ENCODE measurements around the gene MPZL2. TPM values are rescaled to one million over a fixed set of nuclear protein-coding genes. Genes with fewer than 3 reads are reported as not detected.

The MPZL2 gene
- total RNA-seq, 2 donors from 2014 or later = 58.8 to 114 TPM

DNA sequence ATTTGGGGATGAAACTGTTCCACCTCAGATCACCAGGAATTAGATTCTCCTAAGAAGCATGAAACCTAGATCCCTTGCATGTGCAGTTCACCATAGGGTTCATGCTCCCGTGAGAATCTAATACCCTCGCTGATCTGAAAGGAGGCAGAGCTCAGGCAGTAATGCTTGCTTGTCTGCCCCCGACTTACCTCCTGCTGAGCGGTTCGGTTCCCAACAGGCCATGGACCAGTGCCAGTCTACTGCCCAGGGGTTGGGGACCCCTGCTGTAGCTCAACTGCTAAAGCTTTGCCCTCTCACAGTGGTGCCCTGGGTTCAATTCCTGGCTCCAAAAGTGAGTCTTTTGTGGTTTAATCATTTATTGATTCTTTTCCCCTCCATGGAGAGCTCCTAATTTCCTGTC lies 42.7 kb downstream of the MPZL2 start:
- Histone ChIP-seq H3K27ac (no peak overlapping the region), H3K9me3 (no peaks in the 10 kb centered on the region), H3K9ac (ENCODE audit: low read depth in 2 of 2, low read length in 2 of 2) (peak overlapping the region in 1 of 2 donors; percentile 17), H3K4me1 (no peaks in the 10 kb centered on the region), H3K4me3 (no peak overlapping the region), H3K36me3 (no peaks in the 10 kb centered on the region), H3K27me3 (no peaks in the 10 kb centered on the region)
- DNase-seq = no peak
- TF ChIP-seq, protein P1, sequence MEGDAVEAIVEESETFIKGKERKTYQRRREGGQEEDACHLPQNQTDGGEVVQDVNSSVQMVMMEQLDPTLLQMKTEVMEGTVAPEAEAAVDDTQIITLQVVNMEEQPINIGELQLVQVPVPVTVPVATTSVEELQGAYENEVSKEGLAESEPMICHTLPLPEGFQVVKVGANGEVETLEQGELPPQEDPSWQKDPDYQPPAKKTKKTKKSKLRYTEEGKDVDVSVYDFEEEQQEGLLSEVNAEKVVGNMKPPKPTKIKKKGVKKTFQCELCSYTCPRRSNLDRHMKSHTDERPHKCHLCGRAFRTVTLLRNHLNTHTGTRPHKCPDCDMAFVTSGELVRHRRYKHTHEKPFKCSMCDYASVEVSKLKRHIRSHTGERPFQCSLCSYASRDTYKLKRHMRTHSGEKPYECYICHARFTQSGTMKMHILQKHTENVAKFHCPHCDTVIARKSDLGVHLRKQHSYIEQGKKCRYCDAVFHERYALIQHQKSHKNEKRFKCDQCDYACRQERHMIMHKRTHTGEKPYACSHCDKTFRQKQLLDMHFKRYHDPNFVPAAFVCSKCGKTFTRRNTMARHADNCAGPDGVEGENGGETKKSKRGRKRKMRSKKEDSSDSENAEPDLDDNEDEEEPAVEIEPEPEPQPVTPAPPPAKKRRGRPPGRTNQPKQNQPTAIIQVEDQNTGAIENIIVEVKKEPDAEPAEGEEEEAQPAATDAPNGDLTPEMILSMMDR (IDR thresholded peaks at IDR 0.05) = no peak
- intact Hi-C loops (cut with DNase I) = no loop called here

- Histone ChIP-seq H3K4me3 (no peak overlapping the region), H3K9ac (ENCODE audit: low read depth in 2 of 2, low read length in 2 of 2) (no peak overlapping the region), H3K27ac (peak overlapping the region; percentile 18), H3K9me3 (no peaks in the 10 kb centered on the region), H3K27me3 (no peaks in the 10 kb centered on the region), H3K36me3 (no peaks in the 10 kb centered on the region), H3K4me1 (no peaks in the 10 kb centered on the region)
- intact Hi-C loops (cut with DNase I) = no loop called here
- TF ChIP-seq, protein P1 (IDR thresholded peaks at IDR 0.05) = no peak
- no peak for DNase-seq
These were observed 44.4 kb downstream of the MPZL2 start for GRCh38 chr11:118219732-118220131.

GRCh38 chr11:118219244-118219643 lies 44.9 kb downstream of the MPZL2 start:
- TF ChIP-seq, protein P1 (IDR thresholded peaks at IDR 0.05) = no peak
- intact Hi-C loops (cut with DNase I) = no loop called here
- Histone ChIP-seq H3K36me3 (no peaks in the 10 kb centered on the region), H3K27ac (no peak overlapping the region), H3K9ac (ENCODE audit: low read depth in 2 of 2, low read length in 2 of 2) (no peak overlapping the region), H3K4me3 (no peak overlapping the region), H3K27me3 (no peaks in the 10 kb centered on the region), H3K4me1 (no peaks in the 10 kb centered on the region), H3K9me3 (no peaks in the 10 kb centered on the region)
- DNase-seq = no peak

DNA sequence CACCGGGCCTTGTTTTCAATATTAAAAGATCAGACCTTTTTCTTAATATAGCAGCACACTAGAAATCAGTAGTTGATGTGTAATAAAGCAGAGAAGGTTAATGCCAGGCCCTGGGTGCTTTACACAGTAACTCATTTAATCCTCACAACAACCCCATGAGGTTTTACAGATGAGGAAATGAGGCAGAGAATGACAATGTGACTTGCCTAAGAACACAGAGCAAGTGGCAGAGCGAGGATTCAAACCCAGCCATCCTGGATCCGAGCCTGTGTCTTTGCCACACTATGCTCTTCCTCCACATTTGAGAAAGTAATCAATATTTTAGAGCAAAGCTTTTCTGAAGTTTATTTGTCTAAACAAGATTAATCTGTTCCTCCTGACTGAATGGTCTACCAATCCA lies 46.5 kb downstream of the MPZL2 start:
- no peaks in the 10 kb centered on the region for H3K27me3 ChIP-seq
- no peaks in the 10 kb centered on the region for H3K9me3 ChIP-seq
- H3K4me1 ChIP-seq = peaks cover 3% of the 10 kb centered on the region
- H3K4me3 ChIP-seq = no peak overlapping the region
- H3K27ac ChIP-seq = peak overlapping the region; percentile 12
- intact Hi-C loops (cut with DNase I) = no loop called here
- no peak for DNase-seq
- H3K36me3 ChIP-seq = no peaks in the 10 kb centered on the region
- TF ChIP-seq, protein P1 (IDR thresholded peaks at IDR 0.05) = no peak
- peak overlapping the region in 1 of 2 donors; percentile 9 for H3K9ac ChIP-seq (ENCODE audit: low read depth in 2 of 2, low read length in 2 of 2)

- TF ChIP-seq, protein P1 (IDR thresholded peaks at IDR 0.05) = no peak
- peak overlapping the region in 1 of 2 donors; percentile 9 for H3K9ac ChIP-seq (ENCODE audit: low read depth in 2 of 2, low read length in 2 of 2)
- H3K4me3 ChIP-seq = no peak overlapping the region
- intact Hi-C loops (cut with DNase I) = no loop called here
- peaks cover 3% of the 10 kb centered on the region for H3K4me1 ChIP-seq
- H3K27ac ChIP-seq = peak overlapping the region; percentile 12
- no peaks in the 10 kb centered on the region for H3K9me3 ChIP-seq
- DNase-seq = no peak
- no peaks in the 10 kb centered on the region for H3K27me3 ChIP-seq
- H3K36me3 ChIP-seq = no peaks in the 10 kb centered on the region
These were observed 47.2 kb downstream of the MPZL2 start for GRCh38 chr11:118216621-118217481.

Measured in colonic mucosa (tissue), 4 donors.